WERI-Rb-1 (cell line): ENCODE measurements around the gene CHRNA4.

ENCODE experiments used
- DNase-seq: peaks from one replicate; pipeline ENCODE4 v3.0.0-alpha.2; 2020
- H3K27ac ChIP-seq: fragments of 250-450 bp; sonication (Bioruptor Pico); 2 replicates; pipeline ENCODE4 v1.5.1; 2020; ENCODE audit warnings: mild to moderate bottlenecking, moderate library complexity
- H3K27me3 ChIP-seq: fragments of 250-450 bp; sonication (Bioruptor Pico); 2 replicates; pipeline ENCODE4 v1.5.1; 2021; ENCODE audit warnings: mild to moderate bottlenecking, low read depth, moderate library complexity; ENCODE audit not compliant: insufficient read depth, severe bottlenecking
- H3K36me3 ChIP-seq: fragments of 250-450 bp; sonication (Bioruptor Pico); 2 replicates; pipeline ENCODE4 v1.5.1; 2020; ENCODE audit warnings: mild to moderate bottlenecking, moderate library complexity
- H3K4me3 ChIP-seq: 2 replicates; pipeline ENCODE4 v1.5.1; 2011; ENCODE audit warnings: low read depth, mild to moderate bottlenecking, control low read depth, low read length
- H3K9me3 ChIP-seq: fragments of 250-450 bp; sonication (Bioruptor Pico); 2 replicates; pipeline ENCODE4 v1.5.1; 2021; ENCODE audit warnings: mild to moderate bottlenecking, moderate library complexity; ENCODE audit not compliant: severe bottlenecking
- TF ChIP-seq, protein P1 (sequence below): IDR thresholded peaks from 2 replicates; pipeline ENCODE4 v1.5.1; 2011; ENCODE audit warnings: low read depth, mild to moderate bottlenecking, control low read depth, inconsistent platforms, low read length

CHRNA4 gene

DNA sequence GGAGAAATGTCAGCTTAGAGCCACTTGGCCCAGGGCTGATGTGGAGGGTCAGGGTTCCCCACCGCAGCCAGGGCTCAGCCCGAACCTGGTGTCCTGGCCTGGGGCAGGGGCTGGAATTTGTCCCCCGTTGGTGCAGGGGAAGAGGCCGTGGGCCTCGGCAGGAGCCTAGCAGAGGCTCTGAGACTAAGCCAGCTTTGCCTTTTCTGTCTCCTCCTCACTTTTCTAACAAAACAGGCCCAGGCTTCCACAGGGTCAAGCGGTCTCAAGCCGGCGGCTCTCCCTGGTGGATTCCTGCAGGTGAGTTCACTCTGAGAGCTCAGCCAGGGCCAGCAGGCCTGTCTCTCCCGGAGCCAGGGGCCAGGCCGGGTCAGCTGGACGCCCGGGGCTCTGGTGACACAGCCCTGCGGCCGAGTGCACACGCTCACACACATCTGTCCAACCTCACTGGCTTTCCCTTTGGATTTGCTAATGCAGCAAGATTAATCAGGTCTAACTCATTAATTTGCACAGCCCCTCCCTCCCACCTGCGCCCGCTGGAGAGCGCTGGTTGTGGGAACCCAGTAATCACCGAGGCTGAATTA is 2.9 kb upstream of the CHRNA4 start:
- no peaks in the 10 kb centered on the region for H3K36me3 ChIP-seq
- H3K27ac ChIP-seq: peak overlapping the region; percentile 70
- H3K27me3 ChIP-seq: no peaks in the 10 kb centered on the region
- no peaks in the 10 kb centered on the region for H3K9me3 ChIP-seq
- peak; percentile 61 for DNase-seq
- no peak overlapping the region for H3K4me3 ChIP-seq
- TF ChIP-seq, protein P1, sequence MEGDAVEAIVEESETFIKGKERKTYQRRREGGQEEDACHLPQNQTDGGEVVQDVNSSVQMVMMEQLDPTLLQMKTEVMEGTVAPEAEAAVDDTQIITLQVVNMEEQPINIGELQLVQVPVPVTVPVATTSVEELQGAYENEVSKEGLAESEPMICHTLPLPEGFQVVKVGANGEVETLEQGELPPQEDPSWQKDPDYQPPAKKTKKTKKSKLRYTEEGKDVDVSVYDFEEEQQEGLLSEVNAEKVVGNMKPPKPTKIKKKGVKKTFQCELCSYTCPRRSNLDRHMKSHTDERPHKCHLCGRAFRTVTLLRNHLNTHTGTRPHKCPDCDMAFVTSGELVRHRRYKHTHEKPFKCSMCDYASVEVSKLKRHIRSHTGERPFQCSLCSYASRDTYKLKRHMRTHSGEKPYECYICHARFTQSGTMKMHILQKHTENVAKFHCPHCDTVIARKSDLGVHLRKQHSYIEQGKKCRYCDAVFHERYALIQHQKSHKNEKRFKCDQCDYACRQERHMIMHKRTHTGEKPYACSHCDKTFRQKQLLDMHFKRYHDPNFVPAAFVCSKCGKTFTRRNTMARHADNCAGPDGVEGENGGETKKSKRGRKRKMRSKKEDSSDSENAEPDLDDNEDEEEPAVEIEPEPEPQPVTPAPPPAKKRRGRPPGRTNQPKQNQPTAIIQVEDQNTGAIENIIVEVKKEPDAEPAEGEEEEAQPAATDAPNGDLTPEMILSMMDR: no peak

DNA sequence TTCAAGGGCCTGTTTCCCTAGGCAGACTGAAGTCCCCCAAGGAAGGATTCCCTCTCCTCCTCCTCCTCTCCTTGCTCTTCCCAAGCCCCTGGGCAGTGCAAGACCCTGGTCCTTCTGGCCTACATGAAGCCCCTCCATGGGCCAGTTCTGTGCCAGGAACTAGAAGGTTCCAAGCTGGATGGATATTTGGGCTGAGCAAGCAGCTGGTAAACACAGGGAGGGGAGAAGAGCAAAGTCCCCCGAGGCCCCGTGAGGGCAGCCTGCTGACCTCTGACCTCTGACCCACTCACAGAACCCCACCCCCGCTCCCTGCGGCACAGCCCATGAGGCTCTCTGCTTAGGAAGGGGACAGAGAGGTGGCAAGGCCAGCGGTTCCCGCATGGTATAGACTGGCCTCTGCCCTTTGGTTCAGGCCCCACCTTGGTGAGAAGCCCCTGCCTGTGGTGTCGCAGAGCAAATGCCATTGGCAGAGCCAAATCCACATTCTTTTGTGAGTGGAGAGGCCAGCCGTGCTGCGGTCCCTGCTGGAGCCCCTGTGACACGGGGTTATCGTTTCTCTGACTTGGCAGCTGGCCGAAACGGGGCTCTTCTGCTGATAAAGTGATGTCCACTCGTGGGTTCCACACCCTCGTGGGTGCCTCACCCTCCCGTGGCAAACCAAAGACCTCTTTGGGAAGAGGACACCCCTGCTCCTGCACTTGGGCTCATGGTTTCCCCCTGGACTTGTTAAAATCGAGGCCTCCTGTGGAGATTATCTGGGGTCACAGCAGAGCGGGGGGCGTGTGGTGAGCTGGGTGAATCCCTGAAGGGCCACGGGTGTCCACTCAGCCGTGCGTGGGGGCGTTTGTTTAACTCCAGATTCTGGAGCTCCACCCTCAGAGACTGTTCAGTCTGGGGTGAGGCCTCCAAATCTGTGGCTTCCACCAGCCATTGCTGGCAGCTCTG is 2.1 kb upstream of the CHRNA4 start:
- TF ChIP-seq, protein P1: no peak
- Histone ChIP-seq H3K36me3 (no peaks in the 10 kb centered on the region), H3K27ac (peak overlapping the region; percentile 70), H3K27me3 (no peaks in the 10 kb centered on the region), H3K9me3 (no peaks in the 10 kb centered on the region), H3K4me3 (no peak overlapping the region)
- no peak for DNase-seq

- H3K27me3 ChIP-seq: no peaks in the 10 kb centered on the region
Measured at GRCh38 chr20:63362436-63363009, 1.4 kb upstream of the CHRNA4 start.

GRCh38 chr20:63361519-63362435 is 628 bp upstream of the CHRNA4 start:
- H3K36me3 ChIP-seq: no peaks in the 10 kb centered on the region
- H3K27ac ChIP-seq: no peak overlapping the region
- H3K4me3 ChIP-seq: no peak overlapping the region
- DNase-seq: no peak
- no peaks in the 10 kb centered on the region for H3K9me3 ChIP-seq
- TF ChIP-seq, protein P1: no peak
- H3K27me3 ChIP-seq: no peaks in the 10 kb centered on the region

More at GRCh38 chr20:63362436-63363009, 1.4 kb upstream of the CHRNA4 start:
- Histone ChIP-seq H3K9me3 (no peaks in the 10 kb centered on the region), H3K4me3 (no peak overlapping the region), H3K27ac (no peak overlapping the region), H3K36me3 (no peaks in the 10 kb centered on the region)
- no peak for DNase-seq
- TF ChIP-seq, protein P1: 0 out of 2 replicates have a peak, but pooled peaks have one; percentile 13

- no peak for DNase-seq
- Histone ChIP-seq H3K27ac (no peak overlapping the region), H3K4me3 (peak overlapping the region; percentile 54), H3K36me3 (no peaks in the 10 kb centered on the region), H3K9me3 (no peaks in the 10 kb centered on the region), H3K27me3 (no peaks in the 10 kb centered on the region)
- TF ChIP-seq, protein P1: no peak
Measured at GRCh38 chr20:63359937-63360849, 956 bp downstream of the CHRNA4 start.
